H1 (cell line): ENCODE measurements around the gene FKBP5.
"Not testable (repeated sequence)": the region's sequence is repeated elsewhere in the genome, so short reads cannot be mapped to it uniquely, and the experiment has no call there.

ENCODE experiments used
- CBX5 ChIP-seq: fragments of 300-800, 300-1000 bp; sonication (generic); IDR thresholded peaks from 2 replicates; pipeline ENCODE4 v1.7.1; 2016; ENCODE audit warnings: antibody characterized with exemption, low read length, low read depth
- EGR1 ChIP-seq: IDR thresholded peaks from 2 replicates; pipeline ENCODE4 v1.6.1; 2011; ENCODE audit warnings: low read depth, low read length, borderline replicate concordance
- EZH2 ChIP-seq: fragments of 200-600 bp; sonication (generic); IDR thresholded peaks from 2 replicates; pipeline ENCODE4 v1.7.1; 2012; ENCODE audit warnings: low read depth, mild to moderate bottlenecking, moderate library complexity, low read length, inconsistent platforms; ENCODE audit not compliant: severe bottlenecking
- POLR2A ChIP-seq, 2 experiments: IDR thresholded peaks; 1 replicate in 1 of 2; 2 replicates in 1 of 2; pipeline ENCODE4 v1.6.1; 2011; ENCODE audit warnings: low read depth in 2 of 2, low read length in 2 of 2, mild to moderate bottlenecking in 2 of 2; ENCODE audit errors: control extremely low read depth in 1 of 2
- POLR2AphosphoS5 ChIP-seq: IDR thresholded peaks from 2 replicates; pipeline ENCODE4 v1.6.1; 2011; ENCODE audit warnings: low read depth, low read length
- RAD21 ChIP-seq, 2 experiments: IDR thresholded peaks in 1 of 2; conservative IDR thresholded peaks in 1 of 2; 2 replicates each; pipeline ENCODE4 v1.6.1; 2011; ENCODE audit warnings: low read depth in 2 of 2, low read length in 2 of 2, improper control_type of control experiment in 1 of 2, inconsistent platforms in 1 of 2, mild to moderate bottlenecking in 1 of 2, moderate library complexity in 1 of 2
- SIN3A ChIP-seq, 2 experiments: IDR thresholded peaks in 1 of 2; conservative IDR thresholded peaks in 1 of 2; 2 replicates each; pipeline ENCODE4 v1.6.1; 2011 to 2012; ENCODE audit warnings: low read length in 2 of 2, improper control_type of control experiment in 1 of 2, low read depth in 1 of 2, mild to moderate bottlenecking in 1 of 2
- SP1 ChIP-seq: IDR thresholded peaks from 2 replicates; pipeline ENCODE4 v1.6.1; 2011; ENCODE audit warnings: low read depth, low read length
- TCF12 ChIP-seq: IDR thresholded peaks from 2 replicates; pipeline ENCODE4 v1.6.1; 2011; ENCODE audit warnings: low read depth, mild to moderate bottlenecking, low read length
- TEAD4 ChIP-seq: IDR thresholded peaks from 2 replicates; pipeline ENCODE4 v1.6.1; 2012; ENCODE audit warnings: low read depth, low read length, inconsistent platforms, mixed read lengths
- YY1 ChIP-seq: IDR thresholded peaks from 2 replicates; pipeline ENCODE4 v1.6.1; 2011; ENCODE audit warnings: low read depth, mild to moderate bottlenecking, low read length
- ZNF274 ChIP-seq: IDR thresholded peaks from 2 replicates; pipeline ENCODE4 v1.7.0; 2012; ENCODE audit warnings: low read length, borderline replicate concordance; ENCODE audit errors: extremely low read depth
- TF ChIP-seq, protein P1 (sequence below), 3 experiments: IDR thresholded peaks; 1 replicate in 2 of 3; 2 replicates in 1 of 3; pipeline versions ENCODE4 v1.5.1 to v1.6.1; 2011; ENCODE audit warnings: low read length in 3 of 3, mild to moderate bottlenecking in 3 of 3, inconsistent platforms in 2 of 3, low read depth in 1 of 3, moderate library complexity in 1 of 3; ENCODE audit not compliant: insufficient read depth in 1 of 3; ENCODE audit errors: control extremely low read depth in 1 of 3

DNA sequence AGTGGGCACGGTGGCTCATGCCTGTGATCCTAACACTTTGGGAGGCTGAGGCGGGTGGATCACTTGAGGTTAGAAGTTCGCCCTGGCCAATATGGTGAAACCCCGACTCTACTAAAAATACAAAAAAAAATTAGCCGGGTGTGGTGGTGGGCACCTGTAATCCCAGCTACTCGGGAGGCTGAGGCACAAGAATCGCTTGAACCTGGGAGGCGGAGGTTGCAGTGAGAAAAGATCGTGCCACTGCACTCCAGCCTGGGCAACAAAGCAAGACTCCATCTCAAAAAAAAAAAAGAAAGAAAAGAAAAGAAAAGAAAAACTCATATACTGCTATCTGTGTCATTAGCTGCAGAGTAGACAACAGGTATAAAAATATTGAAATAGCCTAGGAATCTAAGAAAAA lies 18.3 kb downstream of the FKBP5 start:
- not testable (repeated sequence) for TF ChIP-seq POLR2AphosphoS5; SP1; EGR1; POLR2A (IDR thresholded peaks at IDR 0.05; ENCODE audit: control extremely low read depth in 1 of 2, low read depth in 2 of 2, low read length in 2 of 2); TCF12; ZNF274; RAD21 (IDR thresholded peaks at IDR 0.05 in 1 of 2, conservative IDR thresholded peaks at IDR 0.05 in 1 of 2; ENCODE audit: low read depth in 2 of 2, low read length in 2 of 2); TEAD4; EZH2; YY1; CBX5; SIN3A (conservative IDR thresholded peaks at IDR 0.05 in 1 of 2, IDR thresholded peaks at IDR 0.05 in 1 of 2; ENCODE audit: low read depth in 1 of 2, low read length in 2 of 2)
- TF ChIP-seq, protein P1, sequence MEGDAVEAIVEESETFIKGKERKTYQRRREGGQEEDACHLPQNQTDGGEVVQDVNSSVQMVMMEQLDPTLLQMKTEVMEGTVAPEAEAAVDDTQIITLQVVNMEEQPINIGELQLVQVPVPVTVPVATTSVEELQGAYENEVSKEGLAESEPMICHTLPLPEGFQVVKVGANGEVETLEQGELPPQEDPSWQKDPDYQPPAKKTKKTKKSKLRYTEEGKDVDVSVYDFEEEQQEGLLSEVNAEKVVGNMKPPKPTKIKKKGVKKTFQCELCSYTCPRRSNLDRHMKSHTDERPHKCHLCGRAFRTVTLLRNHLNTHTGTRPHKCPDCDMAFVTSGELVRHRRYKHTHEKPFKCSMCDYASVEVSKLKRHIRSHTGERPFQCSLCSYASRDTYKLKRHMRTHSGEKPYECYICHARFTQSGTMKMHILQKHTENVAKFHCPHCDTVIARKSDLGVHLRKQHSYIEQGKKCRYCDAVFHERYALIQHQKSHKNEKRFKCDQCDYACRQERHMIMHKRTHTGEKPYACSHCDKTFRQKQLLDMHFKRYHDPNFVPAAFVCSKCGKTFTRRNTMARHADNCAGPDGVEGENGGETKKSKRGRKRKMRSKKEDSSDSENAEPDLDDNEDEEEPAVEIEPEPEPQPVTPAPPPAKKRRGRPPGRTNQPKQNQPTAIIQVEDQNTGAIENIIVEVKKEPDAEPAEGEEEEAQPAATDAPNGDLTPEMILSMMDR (IDR thresholded peaks at IDR 0.05; ENCODE audit: control extremely low read depth in 1 of 3, insufficient read depth in 1 of 3, low read depth in 1 of 3, low read length in 3 of 3), result not testable (repeated sequence)
